ENCODE measurements around the gene STXBP3. TPM values are rescaled to one million over a fixed set of nuclear protein-coding genes. Genes with fewer than 3 reads are reported as not detected.

The STXBP3 gene
- total RNA-seq, 4 donors from 2014 or later: 55.8 to 154 (median 79.9) TPM

DNA sequence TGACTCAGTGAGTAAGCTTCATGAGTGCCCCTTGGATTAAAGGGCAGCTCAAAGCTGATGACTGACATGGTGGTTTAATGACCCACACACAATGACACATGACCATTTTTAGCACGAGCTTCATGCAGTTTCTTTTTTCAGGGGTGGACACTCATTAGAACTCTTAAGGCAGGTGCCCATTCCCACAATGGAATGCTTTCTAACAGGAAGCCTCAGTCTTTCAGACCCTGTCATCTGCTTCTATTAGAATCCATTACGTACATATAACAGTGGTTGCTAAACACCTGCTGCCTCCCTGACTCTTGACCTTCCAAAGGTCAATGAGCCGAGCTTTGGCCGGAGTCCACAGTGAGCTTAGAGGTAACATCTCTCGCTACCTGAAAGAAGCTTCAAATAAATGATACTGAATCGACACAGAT, 83.0 kb downstream of the STXBP3 start:
- Histone ChIP-seq H3K27me3 (no peaks in the 10 kb centered on the region), H3K27ac (peak overlapping the region; percentile 88 to 95 (median 90)), H3K9me3 (peaks cover 0 to 4% (median 0%) of the 10 kb centered on the region in 3 donors), H3K4me3 (peak overlapping the region in 1 of 2 donors; percentile 40), H3K36me3 (no peaks in the 10 kb centered on the region), H3K4me1 (peaks cover 10 to 68% (median 20%) of the 10 kb centered on the region in 3 donors)
- ATAC-seq: no peak
- 58 to 60% methylated on average over 6 of the region's 6 CpGs for WGBS, 2 donors (ENCODE audit: low coverage in 1 of 2)
- TF ChIP-seq POLR2AphosphoS5 (IDR thresholded peaks at IDR 0.05): peak; percentile 53
- TF ChIP-seq, protein P1, sequence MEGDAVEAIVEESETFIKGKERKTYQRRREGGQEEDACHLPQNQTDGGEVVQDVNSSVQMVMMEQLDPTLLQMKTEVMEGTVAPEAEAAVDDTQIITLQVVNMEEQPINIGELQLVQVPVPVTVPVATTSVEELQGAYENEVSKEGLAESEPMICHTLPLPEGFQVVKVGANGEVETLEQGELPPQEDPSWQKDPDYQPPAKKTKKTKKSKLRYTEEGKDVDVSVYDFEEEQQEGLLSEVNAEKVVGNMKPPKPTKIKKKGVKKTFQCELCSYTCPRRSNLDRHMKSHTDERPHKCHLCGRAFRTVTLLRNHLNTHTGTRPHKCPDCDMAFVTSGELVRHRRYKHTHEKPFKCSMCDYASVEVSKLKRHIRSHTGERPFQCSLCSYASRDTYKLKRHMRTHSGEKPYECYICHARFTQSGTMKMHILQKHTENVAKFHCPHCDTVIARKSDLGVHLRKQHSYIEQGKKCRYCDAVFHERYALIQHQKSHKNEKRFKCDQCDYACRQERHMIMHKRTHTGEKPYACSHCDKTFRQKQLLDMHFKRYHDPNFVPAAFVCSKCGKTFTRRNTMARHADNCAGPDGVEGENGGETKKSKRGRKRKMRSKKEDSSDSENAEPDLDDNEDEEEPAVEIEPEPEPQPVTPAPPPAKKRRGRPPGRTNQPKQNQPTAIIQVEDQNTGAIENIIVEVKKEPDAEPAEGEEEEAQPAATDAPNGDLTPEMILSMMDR (IDR thresholded peaks at IDR 0.05): no peak

DNA sequence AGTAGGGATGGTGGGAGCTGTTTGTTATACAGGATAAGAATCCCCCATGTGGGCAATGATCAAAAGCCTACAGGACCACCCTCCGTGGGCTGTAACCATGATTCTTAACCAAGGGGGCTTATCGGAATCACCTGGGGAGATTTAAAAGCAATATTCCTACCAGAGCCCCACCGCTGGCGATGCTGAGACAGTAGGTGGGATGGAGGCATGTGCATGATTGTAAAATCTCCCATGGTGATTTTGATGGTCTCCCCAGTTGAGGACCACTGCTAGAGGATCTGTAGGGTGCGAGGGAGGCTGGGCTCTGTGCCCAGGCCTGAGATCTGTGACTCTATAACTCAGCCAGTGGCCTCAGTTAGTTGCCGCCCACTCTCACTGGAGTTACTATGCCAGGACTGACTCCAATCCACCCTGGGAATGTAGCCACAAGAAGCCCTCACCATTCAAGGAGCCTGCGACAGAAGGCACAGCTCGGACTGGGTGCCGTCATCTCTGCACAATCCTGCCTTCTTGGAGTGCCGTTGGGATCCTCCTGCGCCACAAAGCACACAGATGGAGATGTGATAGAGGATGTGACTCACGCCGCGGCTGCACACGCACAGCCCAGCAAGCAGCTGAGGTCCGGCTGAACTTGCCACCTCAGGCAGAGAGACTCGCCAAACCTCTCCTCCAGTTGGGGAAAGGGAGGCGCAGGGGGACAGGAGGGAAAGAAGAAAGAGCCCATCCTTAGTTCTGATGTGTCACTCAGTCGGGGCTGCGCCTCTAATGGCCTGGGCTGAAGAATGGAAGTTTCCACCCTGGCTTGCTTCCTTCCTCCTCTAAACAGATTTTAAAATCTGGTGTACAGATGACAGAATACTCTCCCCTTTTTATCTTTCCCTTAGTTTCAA, 83.9 kb downstream of the STXBP3 start:
- Histone ChIP-seq H3K27me3 (no peaks in the 10 kb centered on the region), H3K4me1 (peaks cover 10 to 68% (median 20%) of the 10 kb centered on the region in 3 donors), H3K27ac (peak overlapping the region; percentile 88 to 95 (median 90)), H3K36me3 (no peaks in the 10 kb centered on the region), H3K9me3 (no peaks in the 10 kb centered on the region), H3K4me3 (peak overlapping the region in 1 of 2 donors; percentile 40)
- WGBS, 2 donors (ENCODE audit: low coverage in 1 of 2): 0 to 59% methylated on average over 3 to 5 of the region's 20 CpGs
- peak; percentile 83 for ATAC-seq
- no peak for TF ChIP-seq EP300 (IDR thresholded peaks at IDR 0.05)
- peak; percentile 91 for TF ChIP-seq POLR2AphosphoS5 (IDR thresholded peaks at IDR 0.05)
- TF ChIP-seq, protein P1 (IDR thresholded peaks at IDR 0.05): peak in 1 of 4 experiments; percentile 4
- TF ChIP-seq POLR2A (IDR thresholded peaks at IDR 0.05): peak; percentile 36 to 50

DNA sequence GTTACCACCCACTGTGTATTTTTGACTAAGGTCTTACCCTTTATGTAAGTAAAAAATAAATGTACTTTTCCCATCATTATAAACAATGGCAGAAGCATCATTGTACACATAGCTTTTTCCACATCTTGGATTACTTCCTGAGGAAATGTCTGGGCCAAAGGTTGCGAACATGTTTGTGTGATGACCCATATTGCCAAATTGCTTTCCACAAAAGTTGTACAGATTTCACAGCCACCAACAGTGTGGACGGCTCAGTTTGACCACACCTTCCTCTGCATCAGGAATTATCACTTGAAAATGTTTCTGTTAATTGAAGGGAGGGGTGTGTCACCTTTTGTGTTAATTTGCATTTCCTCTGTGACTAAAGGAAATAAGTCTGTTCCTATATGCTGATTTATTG, 84.8 kb downstream of the STXBP3 start:
- peak; percentile 37 for ATAC-seq
- peak overlapping the region in 1 of 2 donors; percentile 40 for H3K4me3 ChIP-seq
- H3K4me1 ChIP-seq: peaks cover 10 to 63% (median 20%) of the 10 kb centered on the region in 3 donors
- WGBS, 2 donors (ENCODE audit: low coverage in 1 of 2): 8 to 21% methylated on average over 2 of the region's 2 CpGs
- H3K27me3 ChIP-seq: no peaks in the 10 kb centered on the region
- no peaks in the 10 kb centered on the region for H3K9me3 ChIP-seq
- peak overlapping the region; percentile 88 to 95 (median 90) for H3K27ac ChIP-seq
- TF ChIP-seq POLR2AphosphoS5 (IDR thresholded peaks at IDR 0.05) (peak; percentile 80), POLR2A (IDR thresholded peaks at IDR 0.05) (no peak), EP300 (IDR thresholded peaks at IDR 0.05) (no peak)
- TF ChIP-seq, protein P1 (IDR thresholded peaks at IDR 0.05): no peak
- no peaks in the 10 kb centered on the region for H3K36me3 ChIP-seq

DNA sequence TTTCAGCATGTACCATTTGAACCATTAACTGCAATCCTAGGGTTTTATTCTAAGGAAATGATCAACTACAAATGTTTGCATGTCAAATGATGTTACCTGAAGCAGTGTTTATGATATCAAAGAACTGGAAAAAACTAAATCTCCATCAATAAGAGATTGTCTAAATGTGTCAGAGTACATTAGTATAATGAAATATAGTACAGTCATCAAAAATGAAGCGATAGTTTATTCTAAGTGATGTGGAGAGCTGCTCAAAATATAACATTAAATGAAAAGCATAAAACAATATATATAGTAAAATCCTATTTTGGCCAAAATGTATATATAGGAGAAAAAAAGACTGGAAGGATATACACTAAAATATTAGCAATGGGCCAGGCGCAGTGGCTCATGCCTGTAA, 86.5 kb downstream of the STXBP3 start:
- no peaks in the 10 kb centered on the region for H3K27me3 ChIP-seq
- WGBS, 2 donors (ENCODE audit: low coverage in 1 of 2): 92 to 95% methylated on average over 2 of the region's 2 CpGs
- H3K27ac ChIP-seq: peak overlapping the region in 1 of 4 donors; percentile 88
- H3K4me3 ChIP-seq: no peak overlapping the region
- H3K36me3 ChIP-seq: no peaks in the 10 kb centered on the region
- TF ChIP-seq POLR2A (IDR thresholded peaks at IDR 0.05): no peak
- TF ChIP-seq EP300 (IDR thresholded peaks at IDR 0.05): no peak
- TF ChIP-seq, protein P1 (IDR thresholded peaks at IDR 0.05): no peak
- TF ChIP-seq POLR2AphosphoS5 (IDR thresholded peaks at IDR 0.05): no peak
- peaks cover 10 to 49% (median 18%) of the 10 kb centered on the region in 3 donors for H3K4me1 ChIP-seq
- no peaks in the 10 kb centered on the region for H3K9me3 ChIP-seq
- ATAC-seq: no peak

Data from gastroesophageal sphincter (tissue), 4 donors.